Activated CD8-positive, alpha-beta memory T cell treated with anti-CD3 and anti-CD28 coated beads for 48 hours (primary cell): Measurements from ENCODE around the gene TMEM139.
"Not testable (repeated sequence)": the region's sequence is repeated elsewhere in the genome, so short reads cannot be mapped to it uniquely, and the experiment has no call there.

Experiments used
- DNase-seq, 3 experiments: peaks; one replicate each; pipeline ENCODE4 v3.0.0-alpha.2; 2020; ENCODE audit warnings: low read depth in 2 of 3, low spot score in 2 of 3

The TMEM139 gene

GRCh38 chr7:143258831-143259230 lies 25.9 kb upstream of the TMEM139 start:
- no peak for DNase-seq

- DNase-seq = no peak
Observed at GRCh38 chr7:143259765-143260164, 25.0 kb upstream of the TMEM139 start.

DNA sequence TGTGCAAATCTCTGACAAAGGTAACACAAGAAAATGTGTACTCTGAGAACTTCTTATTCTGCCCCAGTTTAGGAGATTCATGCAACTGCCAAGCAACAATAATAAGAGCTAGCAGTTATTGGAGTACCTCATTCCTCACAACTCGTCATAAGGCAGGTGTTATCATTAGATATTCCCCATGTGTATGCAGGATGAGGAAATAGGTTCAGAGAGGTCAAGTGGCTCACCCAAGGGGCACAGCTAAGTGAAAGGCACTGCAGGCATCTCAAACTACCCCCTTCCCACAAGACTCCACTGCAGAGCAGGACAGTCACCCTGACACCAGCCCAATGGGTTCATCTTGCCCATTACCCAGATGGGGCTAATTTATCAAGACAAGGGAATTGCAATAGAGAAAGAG lies 22.9 kb upstream of the TMEM139 start:
- DNase-seq = no peak

DNA sequence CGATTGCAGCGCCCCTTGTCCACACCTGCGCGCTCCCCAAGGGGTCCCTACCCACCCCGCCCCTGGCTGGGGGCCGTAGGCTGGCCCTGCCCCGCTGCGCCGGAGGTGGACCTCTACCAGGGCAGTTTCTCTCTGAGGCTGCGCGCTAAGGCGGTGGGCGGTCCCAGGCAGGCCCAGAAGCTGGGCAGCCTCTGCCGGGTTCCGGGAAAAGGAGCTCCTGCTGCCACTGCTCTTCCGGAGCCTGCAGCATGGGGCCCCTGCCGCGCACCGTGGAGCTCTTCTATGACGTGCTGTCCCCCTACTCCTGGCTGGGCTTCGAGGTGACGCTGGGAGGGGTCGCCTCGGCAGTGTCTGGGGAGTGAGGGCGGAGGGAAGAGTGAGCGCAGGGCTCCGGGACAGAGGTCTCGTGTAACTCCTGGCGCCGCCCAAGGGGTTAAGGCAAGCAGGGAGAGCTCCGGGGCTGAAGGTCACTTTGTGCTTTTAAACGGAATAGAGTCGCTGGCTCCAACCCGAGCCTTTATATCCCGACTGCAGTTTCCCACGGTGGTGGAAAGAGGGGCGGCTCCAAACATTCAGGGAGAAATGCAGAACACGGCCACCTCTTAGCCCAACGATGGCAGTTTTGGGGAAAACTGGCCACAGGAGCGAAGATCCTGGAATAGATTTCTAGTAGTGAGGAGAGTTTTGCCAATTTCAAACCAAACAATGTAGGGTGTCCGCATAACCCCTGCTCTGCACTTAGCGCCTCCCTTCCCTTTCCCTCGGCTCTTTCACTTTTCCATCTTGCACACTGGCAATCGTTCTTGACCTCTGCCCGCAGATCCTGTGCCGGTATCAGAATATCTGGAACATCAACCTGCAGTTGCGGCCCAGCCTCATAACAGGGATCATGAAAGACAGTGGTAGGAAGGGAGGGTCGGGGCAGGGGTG lies 21.2 kb upstream of the TMEM139 start, which contains the start of gene GSTK1:
GSTK1 (plus strand) TSS at position 176 of the 930 bp plus-strand sequence; CDS start at position 249, 73 bp downstream.
- DNase-seq = peak; percentile 61 to 68 (median 68)

GRCh38 chr7:143264196-143264568 lies 20.6 kb upstream of the TMEM139 start:
- not testable (repeated sequence) for DNase-seq

DNA sequence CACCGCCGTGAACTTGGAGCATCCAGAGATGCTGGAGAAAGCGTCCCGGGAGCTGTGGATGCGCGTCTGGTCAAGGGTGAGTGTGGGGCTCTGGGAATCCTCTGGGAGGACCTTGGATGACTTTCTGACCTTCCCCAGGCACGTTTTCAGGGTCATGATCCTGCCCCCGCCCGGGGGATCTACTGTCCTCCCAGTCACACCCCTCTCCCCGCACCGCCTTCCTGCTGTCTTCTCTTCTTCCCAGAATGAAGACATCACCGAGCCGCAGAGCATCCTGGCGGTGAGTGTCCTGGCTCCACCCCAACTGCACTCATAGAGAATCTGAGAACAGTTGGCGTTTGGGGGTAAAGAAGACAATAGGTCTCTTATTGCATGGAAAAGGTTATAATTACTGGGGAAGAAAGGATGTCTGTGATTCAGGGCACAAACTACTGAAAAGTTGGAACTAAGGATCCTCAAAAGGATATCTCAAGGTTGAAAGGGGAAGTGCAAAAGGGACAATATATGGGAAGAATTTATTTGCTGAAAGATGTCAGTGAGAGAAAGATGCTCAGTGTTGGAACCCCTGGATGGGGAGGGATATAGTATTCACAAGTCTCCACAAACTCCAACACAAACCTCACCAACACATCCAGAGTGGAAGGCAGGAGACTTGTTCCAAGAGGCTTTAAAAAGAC lies 19.6 kb upstream of the TMEM139 start:
- DNase-seq = no peak

- no peak for DNase-seq
Observed at GRCh38 chr7:143269251-143269650, 15.5 kb upstream of the TMEM139 start.

- no peak for DNase-seq
Observed at GRCh38 chr7:143271240-143271639, 13.5 kb upstream of the TMEM139 start.

DNA sequence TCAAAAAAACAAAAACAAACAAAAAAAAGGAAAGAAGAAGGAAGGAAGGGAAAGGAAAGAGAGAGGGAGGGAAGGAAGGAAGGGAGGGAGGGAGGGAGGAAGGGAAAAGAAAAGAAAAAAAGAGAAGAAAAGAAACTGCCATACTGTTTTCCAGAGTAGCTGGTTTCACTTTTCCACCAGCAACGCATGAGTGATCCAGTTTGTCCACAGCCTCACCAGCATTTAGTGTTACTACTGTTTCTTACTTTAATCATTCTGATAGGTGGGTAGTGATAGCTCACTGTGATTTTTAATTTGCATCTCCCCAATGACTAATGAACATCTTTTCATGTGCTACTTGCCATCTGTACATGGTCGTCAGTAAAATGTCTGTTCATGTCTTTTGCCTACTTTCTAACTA lies 11.9 kb upstream of the TMEM139 start:
- no peak for DNase-seq

DNA sequence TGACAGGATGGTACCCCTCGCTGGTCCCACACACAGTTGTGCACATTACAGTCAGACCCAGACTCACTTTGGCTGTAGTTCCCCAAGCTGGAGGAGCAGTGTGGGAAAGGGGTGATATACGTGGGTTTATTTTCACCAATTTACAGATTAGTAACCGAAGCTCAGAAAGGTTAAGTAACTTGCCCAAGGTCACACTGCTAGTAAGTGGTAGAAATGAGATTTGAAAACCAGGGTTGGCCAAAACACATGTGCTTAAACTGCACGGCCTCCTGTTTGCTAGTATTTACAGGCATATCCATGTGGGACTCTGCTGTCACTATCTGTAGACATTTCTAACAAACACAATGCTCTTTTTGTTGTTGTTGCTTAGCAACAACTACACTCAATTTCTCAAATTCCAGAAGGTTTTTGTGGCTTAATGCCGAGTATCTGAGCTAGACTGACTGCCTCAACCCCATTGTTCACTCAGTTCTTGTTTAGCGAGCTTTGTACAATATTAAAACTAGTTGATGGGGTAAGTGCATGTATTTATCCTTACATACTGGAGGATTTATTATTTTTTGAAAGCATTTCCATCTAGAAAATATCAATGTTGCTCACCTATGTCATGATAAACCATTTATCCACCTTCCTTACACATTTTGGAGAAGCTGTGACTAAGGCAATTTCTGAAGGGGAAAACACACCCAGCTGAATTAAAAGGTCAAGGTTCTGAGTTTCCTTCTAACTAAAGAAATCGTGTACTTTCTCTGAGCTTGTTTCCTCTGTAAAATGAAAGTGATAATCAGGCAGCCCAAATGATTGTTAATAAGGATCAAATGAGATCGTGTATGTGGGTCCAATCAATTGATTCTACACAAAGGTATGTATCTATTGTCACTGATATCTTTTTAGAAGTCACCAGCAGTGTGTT lies 5.3 kb upstream of the TMEM139 start:
- no peak for DNase-seq

DNA sequence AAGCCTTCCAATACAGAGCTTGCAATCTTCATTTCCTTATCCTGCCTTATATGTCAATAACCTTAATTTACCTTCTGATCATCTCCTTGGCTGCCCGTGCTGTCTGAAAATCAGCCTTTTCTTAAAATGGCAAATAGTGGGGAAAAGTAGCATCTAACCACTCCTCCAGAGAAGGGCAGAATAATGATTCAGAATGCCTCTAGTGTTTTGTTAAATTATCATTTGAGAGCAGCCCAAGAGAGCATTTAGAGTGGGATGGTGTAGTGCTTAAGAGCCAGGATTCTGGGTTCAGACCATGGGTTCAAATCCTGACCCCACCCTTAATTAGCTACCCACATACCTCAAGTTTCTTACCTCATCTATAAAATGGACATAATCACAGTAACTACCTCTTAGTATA lies 4.6 kb upstream of the TMEM139 start:
- DNase-seq = no peak

- no peak for DNase-seq
Observed at GRCh38 chr7:143280566-143280965, 4.2 kb upstream of the TMEM139 start.

DNA sequence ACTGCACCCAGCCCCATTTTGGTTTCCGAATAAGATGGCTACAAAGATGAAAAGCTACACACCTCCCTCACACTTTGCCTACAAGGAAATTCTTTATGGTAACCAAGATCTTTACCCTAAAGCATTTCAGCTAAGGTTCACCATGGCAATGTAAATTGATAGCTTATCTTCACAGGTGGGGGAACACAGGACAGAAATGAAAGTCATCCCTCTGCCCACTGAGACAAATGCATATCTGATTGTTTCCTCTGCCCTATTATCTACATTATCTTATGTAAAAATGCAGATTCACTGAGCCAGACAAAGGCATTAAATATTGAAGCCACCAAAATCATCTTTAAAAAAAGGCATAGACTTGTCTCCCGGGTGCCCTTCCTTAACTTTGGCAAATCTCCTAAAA lies 3.2 kb upstream of the TMEM139 start:
- DNase-seq = no peak

- DNase-seq = no peak
Observed at GRCh38 chr7:143282124-143282523, 2.6 kb upstream of the TMEM139 start.

DNA sequence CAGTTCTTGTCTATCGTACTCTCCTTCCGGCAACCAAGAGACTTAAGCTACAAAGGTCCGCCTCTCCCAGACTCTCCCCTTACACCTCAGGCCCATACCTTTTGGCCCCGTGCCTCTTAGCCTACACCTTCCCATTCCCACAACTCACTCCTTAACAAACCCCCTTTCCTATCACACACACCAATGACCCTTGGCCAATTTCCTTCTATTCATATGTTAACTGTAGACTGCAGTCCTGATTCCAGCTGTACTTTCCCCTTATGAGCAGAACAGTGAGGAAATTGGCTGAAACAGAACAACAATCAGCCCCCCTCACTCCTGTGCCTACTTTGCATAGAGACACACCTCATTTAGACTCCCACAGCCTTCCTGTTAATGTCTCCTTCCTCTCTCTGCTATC lies 1.4 kb upstream of the TMEM139 start:
- DNase-seq = no peak

DNA sequence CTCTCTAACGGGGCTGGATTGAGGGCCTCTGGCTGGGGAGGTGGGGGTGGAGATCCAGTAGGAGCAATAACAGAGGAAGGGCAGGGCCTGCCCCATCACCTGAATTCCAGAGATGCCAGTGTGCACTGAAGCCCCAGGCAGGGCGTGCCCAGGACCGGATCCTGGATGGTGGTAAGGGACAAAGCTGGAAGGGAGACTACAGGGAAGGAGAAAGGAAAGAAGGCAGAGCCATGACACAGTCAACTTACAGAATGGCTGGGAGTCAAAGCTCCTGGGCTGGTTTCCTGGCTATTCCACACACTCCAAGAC lies 666 bp downstream of the TMEM139 start:
- DNase-seq = no peak

- DNase-seq = no peak
Observed at GRCh38 chr7:143285806-143286521, 1.2 kb downstream of the TMEM139 start.

GRCh38 chr7:143286522-143286890 lies 1.7 kb downstream of the TMEM139 start:
- no peak for DNase-seq

DNA sequence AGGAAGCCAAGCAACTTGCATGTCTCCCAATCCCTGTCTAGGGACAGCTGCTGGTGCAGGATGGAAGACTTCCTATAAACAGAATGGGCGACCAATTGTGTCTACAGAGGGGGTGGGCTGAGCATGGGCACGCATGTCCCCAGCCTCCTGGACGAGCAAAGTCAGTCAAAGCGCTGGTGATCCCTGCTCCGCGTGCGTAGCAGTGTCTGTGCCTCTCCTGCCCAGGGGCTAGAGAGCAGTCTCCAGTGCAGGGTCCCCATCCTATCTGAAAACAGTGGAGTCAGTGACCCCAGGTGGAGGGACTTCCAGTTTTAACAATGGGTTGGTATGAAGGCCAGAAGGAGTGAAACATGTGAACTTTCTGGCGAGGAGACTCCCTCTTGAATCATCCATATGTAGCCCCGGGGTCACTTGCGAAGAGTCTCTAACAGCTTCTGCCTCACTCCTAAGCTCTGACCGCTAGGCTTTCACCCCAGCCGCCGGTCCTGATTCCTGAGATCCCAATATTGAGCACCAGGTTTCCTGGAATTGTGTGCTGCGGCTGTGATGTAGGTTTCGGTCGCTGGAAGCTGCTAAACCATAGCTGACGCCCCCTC lies 2.7 kb downstream of the TMEM139 start:
- DNase-seq = no peak
